Stimulated activated CD8-positive, alpha-beta memory T cell treated with anti-CD3 and anti-CD28 coated beads, Interleukin-12 subunit alpha, Interleukin-12 subunit beta, amount 100 ng/mL, for 4 hours (primary cell): Measurements from ENCODE around the gene GAB2.
"Not testable (repeated sequence)": the region's sequence is repeated elsewhere in the genome, so short reads cannot be mapped to it uniquely, and the experiment has no call there.

Source experiments
- DNase-seq: peaks from one replicate; pipeline ENCODE4 v3.0.0-alpha.2; 2020; ENCODE audit warnings: low read depth

Gene GAB2

GRCh38 chr11:78417175-78417887 lies at the start of gene GAB2:
Gene GAB2, minus strand, starts transcription at chr11:78417820. Its CDS starts 100 bp downstream, at chr11:78417720.
- no peak for DNase-seq

- DNase-seq: no peak
Measured at GRCh38 chr11:78467370-78467769, 49.8 kb upstream of the GAB2 start.

- peak; percentile 7 for DNase-seq
Measured at GRCh38 chr11:78465169-78465942, 47.7 kb upstream of the GAB2 start.

GRCh38 chr11:78464787-78465168 lies 47.2 kb upstream of the GAB2 start:
- not testable (repeated sequence) for DNase-seq

GRCh38 chr11:78460471-78460870 lies 42.9 kb upstream of the GAB2 start:
- DNase-seq: no peak

GRCh38 chr11:78459738-78460137 lies 42.1 kb upstream of the GAB2 start:
- DNase-seq: no peak

GRCh38 chr11:78457448-78457847 lies 39.8 kb upstream of the GAB2 start:
- no peak for DNase-seq

GRCh38 chr11:78453140-78453935 lies 35.7 kb upstream of the GAB2 start:
- no peak for DNase-seq

- no peak for DNase-seq
Measured at GRCh38 chr11:78451371-78452150, 33.9 kb upstream of the GAB2 start.

GRCh38 chr11:78450866-78451265 lies 33.2 kb upstream of the GAB2 start:
- DNase-seq: no peak

- no peak for DNase-seq
Measured at GRCh38 chr11:78449866-78450265, 32.2 kb upstream of the GAB2 start.

- DNase-seq: no peak
Measured at GRCh38 chr11:78446210-78446609, 28.6 kb upstream of the GAB2 start.

GRCh38 chr11:78444726-78445125 lies 27.1 kb upstream of the GAB2 start:
- no peak for DNase-seq

- no peak for DNase-seq
Measured at GRCh38 chr11:78441956-78442355, 24.3 kb upstream of the GAB2 start.

GRCh38 chr11:78438298-78438975 lies 20.8 kb upstream of the GAB2 start:
- no peak for DNase-seq

GRCh38 chr11:78432956-78433355 lies 15.3 kb upstream of the GAB2 start:
- no peak for DNase-seq

- DNase-seq: no peak
Measured at GRCh38 chr11:78432058-78432515, 14.5 kb upstream of the GAB2 start.

- DNase-seq: no peak
Measured at GRCh38 chr11:78429660-78430059, 12.0 kb upstream of the GAB2 start.

- DNase-seq: no peak
Measured at GRCh38 chr11:78429209-78429608, 11.6 kb upstream of the GAB2 start.

GRCh38 chr11:78428773-78429172 lies 11.2 kb upstream of the GAB2 start:
- no peak for DNase-seq

GRCh38 chr11:78428266-78428636 lies 10.6 kb upstream of the GAB2 start:
- no peak for DNase-seq
